Caco-2 (cell line): ENCODE results near the gene VPS13D. TPM values are rescaled to one million over a fixed set of nuclear protein-coding genes. Genes with fewer than 3 reads are reported as not detected.

Experiments
- BruUV-seq: library from RNA; stranded (reverse); fragments of 400-500 nt; replicated peaks from 2 replicates; lab custom pipeline; 2021; lab: Mats Ljungman, UMichigan
- CTCF ChIA-PET: fragments of 300-600 bp; sonication (Branson Sonifier 250); formaldehyde crosslinking; loops from one replicate; lab custom pipeline; 2022; ENCODE audit warnings: antibody characterized with exemption; lab: Charles Lee
- POLR2A ChIA-PET: fragments of 300-600 bp; sonication (Branson Sonifier 250); formaldehyde crosslinking; loops from one replicate; lab custom pipeline; 2022; ENCODE audit warnings: antibody characterized with exemption; lab: Charles Lee
- DNase-seq, 2 experiments: peaks; one replicate each; pipeline versions ENCODE4 v3.0.0 to v3.0.0-alpha.2; 2020 to 2022
- H3K27me3 ChIP-seq: replicated peaks from 2 replicates; pipeline ENCODE4 v1.6.0; 2011; ENCODE audit warnings: low read length; ENCODE audit not compliant: control insufficient read depth, insufficient read depth
- H3K36me3 ChIP-seq: 2 replicates; pipeline ENCODE4 v1.5.1; 2011; ENCODE audit warnings: low read length; ENCODE audit not compliant: control insufficient read depth, insufficient read depth
- H3K4me1 ChIP-seq: fragments of 250-450 bp; sonication (Bioruptor Pico); 2 replicates; pipeline ENCODE4 v1.5.1; 2020; ENCODE audit warnings: mild to moderate bottlenecking
- H3K4me3 ChIP-seq: 2 replicates; pipeline ENCODE4 v1.5.1; 2011; ENCODE audit warnings: low read depth, mild to moderate bottlenecking, control low read depth, low read length
- H3K9me3 ChIP-seq: fragments of 250-450 bp; sonication (Bioruptor Pico); 2 replicates; pipeline ENCODE4 v1.5.1; 2020; ENCODE audit warnings: mild to moderate bottlenecking, moderate library complexity
- H3K27ac Mint-ChIP-seq: one replicate; pipeline ENCODE4 v1.8.0; 2022; ENCODE audit warnings: mixed read lengths; ENCODE audit not compliant: unreplicated experiment
- H3K27me3 Mint-ChIP-seq: one replicate; pipeline ENCODE4 v1.8.0; 2022; ENCODE audit warnings: mixed read lengths; ENCODE audit not compliant: insufficient read depth, unreplicated experiment
- H3K36me3 Mint-ChIP-seq: one replicate; pipeline ENCODE4 v1.8.0; 2022; ENCODE audit warnings: mild to moderate bottlenecking, mixed read lengths; ENCODE audit not compliant: insufficient read depth, unreplicated experiment
- H3K4me1 Mint-ChIP-seq: one replicate; pipeline ENCODE4 v1.8.0; 2022; ENCODE audit warnings: low read depth, mixed read lengths; ENCODE audit not compliant: unreplicated experiment
- H3K4me3 Mint-ChIP-seq: one replicate; pipeline ENCODE4 v1.8.0; 2022; ENCODE audit warnings: mild to moderate bottlenecking, moderate library complexity, mixed read lengths; ENCODE audit not compliant: unreplicated experiment
- H3K9me3 Mint-ChIP-seq: one replicate; pipeline ENCODE4 v1.8.0; 2022; ENCODE audit warnings: mixed read lengths; ENCODE audit not compliant: unreplicated experiment
- CTCF ChIP-seq, 2 experiments: fragments of 200-600 bp in 1 of 2; IDR thresholded peaks; 1 replicate in 1 of 2; 2 replicates in 1 of 2; pipeline versions ENCODE4 v1.5.1 to v1.8.0; 2011 to 2022; ENCODE audit warnings: antibody characterized with exemption in 1 of 2, control low read depth in 1 of 2, inconsistent platforms in 1 of 2, low read depth in 1 of 2, low read length in 1 of 2, mild to moderate bottlenecking in 1 of 2, moderate library complexity in 1 of 2; ENCODE audit not compliant: insufficient read depth in 1 of 2, severe bottlenecking in 1 of 2, unreplicated experiment in 1 of 2
- intact Hi-C: fragments of 100-400 bp; cut with micrococcal nuclease; formaldehyde crosslinking; loops from one replicate; pipeline ENCODE4 v1.10.0; 2022; ENCODE audit not compliant: unreplicated experiment
- total RNA-seq: library from RNA; stranded (reverse); gene quantifications from 2 replicates; pipeline ENCODE4 v1.2.3, GENCODE V29; 2022

The VPS13D gene
- total RNA-seq, 1 experiment from 2014 or later = 25.6 TPM

- ChIA-PET POLR2A (no interaction called here), CTCF (no interaction called here)
- TF ChIP-seq CTCF (IDR thresholded peaks at IDR 0.05; ENCODE audit: insufficient read depth in 1 of 2, low read depth in 1 of 2, low read length in 1 of 2, severe bottlenecking in 1 of 2, unreplicated experiment in 1 of 2) = no peak
- intact Hi-C loops = no loop called here
- Mint-ChIP-seq H3K9me3 (no peaks in the 10 kb centered on the region), H3K4me1 (peaks cover 22% of the 10 kb centered on the region), H3K4me3 (no peak overlapping the region), H3K27ac (no peak overlapping the region), H3K36me3 (peaks cover 13% of the 10 kb centered on the region), H3K27me3 (no peaks in the 10 kb centered on the region)
- H3K4me1 ChIP-seq = peaks cover 16% of the 10 kb centered on the region
- H3K27me3 ChIP-seq = no peaks in the 10 kb centered on the region
- H3K36me3 ChIP-seq = peaks cover 4% of the 10 kb centered on the region; the same call in 1 of the 2 replicates
- DNase-seq = no peak
- peaks cover 3% of the 10 kb centered on the region; the same call in 1 of the 2 replicates for H3K9me3 ChIP-seq
- BruUV-seq = no TSS peak
- H3K4me3 ChIP-seq = no peak overlapping the region
These were observed 245.3 kb downstream of the VPS13D start for GRCh38 chr1:12475101-12475500.

GRCh38 chr1:12475530-12475934, 245.7 kb downstream of the VPS13D start:
- ChIA-PET POLR2A (no interaction called here), CTCF (no interaction called here)
- H3K9me3 ChIP-seq = peaks cover 3% of the 10 kb centered on the region; the same call in 1 of the 2 replicates
- no peak overlapping the region for H3K4me3 ChIP-seq
- no peaks in the 10 kb centered on the region for H3K9me3 Mint-ChIP-seq
- no peak for DNase-seq
- H3K4me1 Mint-ChIP-seq = peaks cover 22% of the 10 kb centered on the region
- H3K4me1 ChIP-seq = peaks cover 12% of the 10 kb centered on the region
- peaks cover 4% of the 10 kb centered on the region; the same call in 1 of the 2 replicates for H3K36me3 ChIP-seq
- no peak for TF ChIP-seq CTCF (IDR thresholded peaks at IDR 0.05; ENCODE audit: insufficient read depth in 1 of 2, low read depth in 1 of 2, low read length in 1 of 2, severe bottlenecking in 1 of 2, unreplicated experiment in 1 of 2)
- H3K36me3 Mint-ChIP-seq = peaks cover 13% of the 10 kb centered on the region
- no peaks in the 10 kb centered on the region for H3K27me3 ChIP-seq
- no peak overlapping the region for H3K27ac Mint-ChIP-seq
- intact Hi-C loops = no loop called here
- no TSS peak for BruUV-seq
- no peaks in the 10 kb centered on the region for H3K27me3 Mint-ChIP-seq
- H3K4me3 Mint-ChIP-seq = no peak overlapping the region

- H3K9me3 ChIP-seq = peaks cover 3% of the 10 kb centered on the region; the same call in 1 of the 2 replicates
- peaks cover 12% of the 10 kb centered on the region for H3K4me1 ChIP-seq
- H3K27me3 Mint-ChIP-seq = no peaks in the 10 kb centered on the region
- no peak for TF ChIP-seq CTCF (IDR thresholded peaks at IDR 0.05; ENCODE audit: insufficient read depth in 1 of 2, low read depth in 1 of 2, low read length in 1 of 2, severe bottlenecking in 1 of 2, unreplicated experiment in 1 of 2)
- H3K4me3 ChIP-seq = no peak overlapping the region
- ChIA-PET POLR2A (no interaction called here), CTCF (no interaction called here)
- no peaks in the 10 kb centered on the region for H3K27me3 ChIP-seq
- peaks cover 22% of the 10 kb centered on the region for H3K4me1 Mint-ChIP-seq
- no peaks in the 10 kb centered on the region for H3K9me3 Mint-ChIP-seq
- no peak overlapping the region for H3K27ac Mint-ChIP-seq
- peaks cover 13% of the 10 kb centered on the region for H3K36me3 Mint-ChIP-seq
- DNase-seq = no peak
- intact Hi-C loops = no loop called here
- BruUV-seq = no TSS peak
- no peak overlapping the region for H3K4me3 Mint-ChIP-seq
- H3K36me3 ChIP-seq = peaks cover 4% of the 10 kb centered on the region; the same call in 1 of the 2 replicates
These were observed 246.1 kb downstream of the VPS13D start for GRCh38 chr1:12475947-12476346.
